A673 (cell line): ENCODE measurements around the gene PRKCA.

Source experiments
- CTCF ChIP-seq: fragments of 300-800, 200-600 bp; sonication (generic); conservative IDR thresholded peaks from 2 replicates; pipeline ENCODE4 v1.5.1; 2017; ENCODE audit warnings: low read depth, mild to moderate bottlenecking, antibody characterized with exemption, low read length, moderate library complexity, mixed read lengths
- EZH2 ChIP-seq: fragments of 200-600 bp; sonication (generic); IDR thresholded peaks from 2 replicates; pipeline ENCODE4 v1.6.1; 2017; ENCODE audit warnings: borderline replicate concordance, low read depth, mild to moderate bottlenecking, mixed read lengths, antibody characterized with exemption, low read length; ENCODE audit not compliant: poor library complexity, severe bottlenecking

- TF ChIP-seq CTCF (no peak), EZH2 (no peak)
Measured at GRCh38 chr17:66335797-66336196, 33.4 kb downstream of the PRKCA start.
